Measurements from ENCODE around the gene ZGRF1.
"Not testable (repeated sequence)": the region's sequence is repeated elsewhere in the genome, so short reads cannot be mapped to it uniquely, and the experiment has no call there.

ZGRF1 gene

DNA sequence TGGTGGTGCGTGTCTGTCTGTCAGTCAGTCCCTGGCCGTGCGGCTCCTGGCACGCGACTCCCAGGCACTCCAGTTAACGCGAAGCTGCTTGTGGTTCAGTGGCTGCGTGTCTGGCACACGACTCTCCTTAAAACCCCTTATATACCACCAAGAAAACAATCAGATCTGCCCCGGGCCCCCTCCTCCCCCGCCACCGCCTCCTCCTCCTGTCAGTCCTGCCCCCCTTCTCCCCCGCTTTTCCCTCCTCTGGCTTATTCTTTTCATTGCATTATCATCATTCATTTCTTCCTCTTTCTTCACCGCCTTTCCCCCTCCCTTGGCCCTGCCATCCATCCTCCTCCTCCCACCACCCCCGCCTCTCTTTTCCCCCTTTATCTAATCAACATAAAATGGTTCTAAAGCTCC, 120.6 kb downstream of the ZGRF1 start, which contains the start of gene NEUROG2:
TSS of gene NEUROG2 (minus strand) at position 115 of the 405 bp plus-strand sequence. CDS start 705 bp downstream, outside the sequence.
- no peak for DNase-seq (ENCODE audit: low read depth in 2 of 3, low spot score in 2 of 3)

DNA sequence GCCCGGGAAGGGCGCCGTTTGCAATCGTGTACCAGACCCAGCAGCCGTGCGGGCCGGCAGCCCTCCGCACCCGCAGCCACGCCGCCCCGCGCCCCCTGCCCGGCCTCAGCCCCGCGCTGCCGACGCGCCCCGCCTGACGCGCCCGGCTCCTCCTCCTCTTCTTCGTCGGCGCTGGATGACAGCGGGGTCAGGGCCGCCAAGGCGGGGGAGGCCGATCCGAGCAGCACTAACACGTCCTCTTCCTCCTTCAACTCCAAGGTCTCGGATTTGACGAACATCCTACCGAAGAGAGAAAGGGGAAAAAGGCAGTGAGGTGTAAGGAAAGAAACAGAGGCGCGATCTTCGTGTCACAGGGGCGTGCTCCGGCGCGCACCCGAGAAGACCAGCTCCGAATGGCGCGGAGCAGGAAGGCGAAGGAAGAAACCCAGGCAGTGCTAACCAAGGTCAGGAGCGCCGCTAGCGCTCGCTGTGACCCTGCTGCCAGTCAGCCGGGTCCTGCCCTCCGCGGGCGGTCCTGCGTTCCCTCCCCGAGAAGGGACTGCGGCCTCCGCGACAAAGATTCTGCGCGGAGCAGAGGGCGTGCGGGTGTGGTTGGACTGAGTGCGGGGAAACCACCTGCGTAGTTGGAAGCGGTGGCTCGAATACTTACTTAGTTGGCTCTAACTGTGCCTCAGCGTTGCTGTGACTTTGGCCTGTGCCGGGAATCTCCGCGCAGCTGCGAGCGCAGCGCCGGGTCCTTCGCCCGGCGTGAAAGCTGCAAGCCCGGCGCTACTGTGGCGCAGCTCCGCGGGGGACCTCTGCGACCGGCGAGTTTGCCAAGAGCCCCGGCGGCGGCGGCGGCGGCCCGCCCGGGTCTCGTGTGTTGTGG, 121.3 kb downstream of the ZGRF1 start:
- peak in 1 of 3 experiments; percentile 12 for DNase-seq (ENCODE audit: low read depth in 2 of 3, low spot score in 2 of 3)

DNA sequence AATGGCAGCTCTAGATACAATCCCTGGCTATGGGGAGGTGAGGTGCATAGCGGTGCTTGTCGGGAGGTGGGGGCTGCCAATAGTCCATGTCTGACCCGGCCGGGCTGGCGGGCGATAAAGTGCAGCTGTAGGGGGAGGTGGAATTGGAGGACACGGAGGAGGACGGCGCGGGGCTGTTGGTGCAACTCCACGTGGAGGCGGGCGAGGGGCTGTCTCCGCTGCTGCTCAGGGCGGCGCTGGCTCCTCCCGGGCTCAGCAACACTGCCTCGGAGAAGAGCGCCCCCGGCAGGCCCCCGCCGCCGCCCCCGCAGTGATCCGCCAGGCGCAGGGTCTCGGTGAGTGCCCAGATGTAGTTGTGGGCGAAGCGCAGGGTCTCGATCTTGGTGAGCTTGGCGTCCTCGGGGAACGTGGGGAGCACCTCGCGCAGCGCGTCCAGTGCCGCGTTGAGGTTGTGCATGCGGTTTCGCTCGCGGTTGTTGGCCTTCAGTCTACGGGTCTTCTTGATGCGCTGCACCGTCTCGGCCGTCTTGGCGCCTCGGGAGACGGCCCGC, 122.0 kb downstream of the ZGRF1 start:
- DNase-seq (ENCODE audit: low read depth in 2 of 3, low spot score in 2 of 3), result peak in 1 of 3 experiments; percentile 3

DNA sequence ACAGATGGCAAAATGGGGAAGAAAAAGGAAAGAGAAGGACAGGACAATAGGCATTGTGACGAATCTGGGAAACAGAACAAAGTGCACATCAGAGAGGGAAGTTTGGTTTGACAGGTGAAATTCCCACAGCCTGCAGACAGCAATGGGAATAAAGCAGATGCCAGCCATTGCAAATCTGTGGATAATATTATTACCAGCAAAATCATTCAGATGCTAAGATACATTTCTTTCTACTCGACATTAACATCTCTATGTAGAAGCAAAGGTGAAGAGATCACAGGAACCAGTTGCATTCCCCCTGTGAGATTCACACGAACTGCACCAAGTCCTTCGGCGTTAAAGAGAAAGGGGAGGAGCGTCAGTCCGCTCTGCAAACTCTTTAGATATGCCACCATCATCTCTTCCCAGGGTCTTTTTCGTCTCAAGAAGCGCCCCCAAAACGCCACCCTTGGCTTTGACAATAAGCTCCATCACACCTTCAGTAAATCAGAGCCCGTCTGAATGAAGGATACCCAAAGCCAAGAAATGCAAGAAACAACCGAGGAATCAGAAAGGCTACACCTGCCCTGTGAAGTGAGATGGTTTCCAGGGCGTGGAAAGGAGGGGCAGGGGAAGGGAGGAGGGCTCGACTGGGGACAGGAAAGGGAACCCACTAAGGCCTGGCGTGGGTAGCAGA, 122.6 kb downstream of the ZGRF1 start:
- no peak for DNase-seq (ENCODE audit: low read depth in 2 of 3, low spot score in 2 of 3)

DNA sequence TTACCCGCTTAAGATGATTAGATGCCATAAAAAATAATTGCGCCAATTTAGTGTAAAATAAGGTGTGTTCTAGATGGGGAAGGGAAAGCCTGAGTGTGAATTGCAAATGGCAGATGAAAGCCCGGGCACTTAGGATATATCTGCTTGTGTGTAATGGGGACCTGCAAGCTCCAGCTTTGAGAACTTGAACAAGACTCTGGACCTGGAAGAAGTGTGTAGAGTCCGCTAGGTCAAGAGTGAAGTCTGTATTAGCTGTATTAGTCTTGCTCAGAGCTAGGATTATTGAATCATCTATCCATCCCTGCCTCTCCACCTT, 124.9 kb downstream of the ZGRF1 start:
- DNase-seq (ENCODE audit: low read depth in 2 of 3, low spot score in 2 of 3), result no peak

DNA sequence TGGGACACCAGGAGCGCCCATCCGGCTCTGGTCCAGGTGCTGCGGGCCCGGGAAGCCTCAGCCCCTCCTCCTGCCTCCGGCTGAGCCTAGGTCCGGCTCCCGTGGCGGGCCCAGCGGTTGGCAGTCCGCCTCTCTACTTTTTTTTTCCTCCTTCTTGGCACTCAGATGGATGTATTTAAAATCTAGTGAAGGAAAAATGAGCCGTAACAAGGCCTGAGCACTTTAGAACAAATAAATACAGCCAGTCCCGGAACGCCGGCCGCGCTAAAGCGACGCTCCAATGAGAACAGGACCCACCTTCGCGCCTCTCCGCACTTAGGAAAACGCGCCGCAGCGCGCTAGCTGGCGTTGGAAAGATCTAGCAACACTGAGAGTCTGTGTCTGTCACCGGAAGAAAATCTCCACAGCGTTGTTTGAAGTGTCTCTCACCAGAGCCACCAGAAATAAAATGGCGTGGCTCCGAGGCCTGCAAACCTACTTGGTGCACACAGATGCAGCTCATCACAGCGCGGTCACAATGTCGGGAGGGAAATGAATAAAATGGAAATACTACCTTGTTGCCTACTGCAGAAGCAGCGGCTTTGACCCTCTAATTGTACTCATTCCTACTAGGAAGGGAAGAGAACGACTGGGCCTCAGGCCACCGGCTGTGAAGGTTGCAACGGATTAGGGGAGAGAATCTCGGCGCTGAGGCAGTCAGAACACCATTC, 125.5 kb downstream of the ZGRF1 start:
- DNase-seq (ENCODE audit: low read depth in 2 of 3, low spot score in 2 of 3), result no peak

DNA sequence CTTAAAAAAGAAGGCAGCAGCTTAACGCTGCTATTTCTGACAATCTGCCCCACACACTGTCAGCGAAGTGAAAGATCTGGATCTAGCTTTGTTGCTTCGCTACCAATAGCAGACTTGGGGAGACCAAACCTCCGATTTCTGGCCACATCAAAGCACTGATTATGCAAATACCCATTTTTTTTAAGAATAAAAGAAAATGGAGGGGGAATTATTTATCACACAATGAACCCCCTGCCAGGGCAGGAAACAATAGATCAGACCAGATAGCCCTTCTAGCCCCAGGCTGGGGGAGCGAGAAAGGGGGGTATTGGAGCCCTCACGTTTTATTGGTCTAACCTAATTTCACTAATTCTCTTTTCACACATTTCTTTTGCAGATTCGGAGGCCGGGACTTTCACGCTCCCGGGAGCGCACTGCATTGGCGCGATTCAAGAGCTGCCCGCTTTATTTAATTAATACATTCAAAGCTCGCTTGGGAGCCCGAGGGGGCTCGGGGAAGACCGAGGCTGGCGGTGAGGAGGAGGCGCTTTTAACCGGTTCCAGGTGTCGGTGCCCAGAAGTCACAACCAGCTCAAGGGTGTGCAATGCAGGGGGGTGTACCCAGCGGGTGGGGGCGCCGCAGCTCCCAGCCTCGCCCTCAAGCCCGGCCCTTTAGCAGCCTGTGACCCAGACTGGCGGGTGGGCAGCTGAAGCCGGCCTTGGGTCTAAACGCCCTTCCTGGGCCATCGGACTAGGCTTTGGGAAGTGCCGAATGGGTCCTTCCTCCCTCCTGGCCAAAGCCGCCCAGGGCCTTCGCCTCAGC, 126.2 kb downstream of the ZGRF1 start:
- no peak for DNase-seq (ENCODE audit: low read depth in 2 of 3, low spot score in 2 of 3)

DNA sequence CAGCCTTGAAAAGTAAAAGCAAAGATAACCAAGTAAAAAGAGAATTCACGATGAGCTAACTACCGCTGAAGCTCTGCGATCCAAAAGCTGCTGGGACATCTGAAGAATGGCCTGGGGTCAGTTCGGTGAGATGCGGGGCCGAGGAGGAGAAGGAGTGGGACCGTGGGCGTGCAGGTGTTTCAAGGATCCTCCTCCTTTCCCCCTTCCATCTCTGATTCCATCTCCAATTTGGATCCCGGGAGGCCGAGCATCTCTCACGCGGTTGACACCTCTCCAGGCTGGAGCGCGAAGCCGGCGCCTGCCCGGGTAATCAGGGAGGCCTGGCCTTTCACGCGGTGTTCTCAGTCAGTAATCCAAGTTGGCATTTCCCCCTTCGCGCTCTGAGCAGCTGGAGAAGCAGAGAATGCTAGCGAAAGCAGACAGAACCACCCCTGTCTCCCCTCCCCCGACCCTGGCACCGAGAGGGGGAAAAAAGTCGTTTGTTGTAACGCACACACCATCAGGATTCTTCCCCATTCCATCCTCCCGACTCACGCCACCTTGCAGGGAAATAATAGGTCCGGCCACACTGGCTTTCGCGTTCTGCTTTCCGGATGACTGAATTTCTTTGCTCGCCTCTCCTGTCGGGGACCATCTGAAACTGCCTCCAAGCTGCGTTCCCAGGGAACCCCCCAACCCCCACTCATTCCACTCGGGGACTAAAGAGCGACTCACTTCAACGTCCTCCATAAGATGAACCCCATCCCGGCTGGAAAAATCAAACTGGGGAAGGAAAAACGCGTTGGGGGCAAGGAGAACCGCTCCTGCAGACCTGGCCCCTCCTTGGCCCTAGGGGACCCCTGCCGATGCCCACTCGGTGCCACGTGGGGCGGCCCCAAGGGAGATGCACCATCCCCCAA, 127.2 kb downstream of the ZGRF1 start:
- DNase-seq (ENCODE audit: low read depth in 2 of 3, low spot score in 2 of 3), result no peak

DNA sequence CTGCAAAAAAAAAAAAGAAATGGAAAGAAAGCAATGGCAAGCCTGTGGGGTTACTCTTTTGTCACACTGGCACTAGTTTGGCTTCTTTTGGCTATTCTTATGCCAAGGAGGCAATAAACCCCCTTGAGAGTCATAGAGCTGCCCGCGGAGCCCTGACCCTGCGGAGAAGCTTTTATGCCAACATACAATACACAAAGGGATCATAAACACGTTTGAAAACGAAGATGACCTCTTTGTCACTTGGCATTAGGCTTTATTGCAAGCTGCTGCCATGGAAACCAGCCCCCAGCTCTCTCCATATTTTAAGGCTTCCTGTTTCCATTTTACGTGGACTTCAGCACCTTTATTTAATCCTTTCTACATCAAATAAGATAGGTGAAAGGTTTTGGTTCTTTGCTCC, 128.4 kb downstream of the ZGRF1 start:
- no peak for DNase-seq (ENCODE audit: low read depth in 2 of 3, low spot score in 2 of 3)

DNA sequence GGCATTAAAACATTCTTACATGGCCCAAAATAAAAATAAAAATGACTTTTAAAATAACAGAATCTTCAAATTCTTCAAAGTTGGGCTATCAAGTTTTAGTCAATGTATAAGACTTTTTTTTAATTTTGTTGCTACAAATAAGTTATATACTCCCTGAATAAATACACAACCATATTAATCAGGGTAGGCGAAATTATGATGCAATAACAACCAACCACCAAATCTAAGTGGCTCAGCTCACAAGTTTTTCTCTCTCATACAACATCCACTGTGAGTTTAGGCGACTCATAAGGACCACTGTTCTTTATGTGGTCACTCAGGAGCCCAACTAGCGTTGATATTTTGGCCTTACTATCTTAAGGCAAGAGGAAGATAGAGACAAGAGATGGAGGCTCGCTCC, 131.9 kb downstream of the ZGRF1 start:
- no peak for DNase-seq (ENCODE audit: low read depth in 2 of 3, low spot score in 2 of 3)

DNA sequence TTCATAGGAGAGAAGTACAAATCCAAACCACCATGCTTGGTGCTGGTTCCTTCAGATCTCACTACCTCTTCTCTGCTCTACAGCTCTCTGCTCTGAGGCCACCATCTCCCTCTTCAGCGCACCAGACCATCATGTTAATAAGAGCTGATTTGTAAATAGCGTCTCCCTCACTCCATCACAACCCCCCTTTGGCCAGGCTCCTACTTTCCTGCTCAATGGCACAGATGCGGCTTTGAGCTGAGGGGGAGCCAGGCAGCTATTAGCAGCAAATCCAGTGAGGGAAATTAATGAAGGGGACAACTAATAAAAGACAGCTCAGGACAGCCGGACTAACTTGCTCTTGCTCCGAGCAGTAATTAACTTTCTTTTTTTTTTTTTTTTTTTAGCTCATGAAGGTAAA, 133.8 kb downstream of the ZGRF1 start:
- no peak for DNase-seq (ENCODE audit: low read depth in 2 of 3, low spot score in 2 of 3)

DNA sequence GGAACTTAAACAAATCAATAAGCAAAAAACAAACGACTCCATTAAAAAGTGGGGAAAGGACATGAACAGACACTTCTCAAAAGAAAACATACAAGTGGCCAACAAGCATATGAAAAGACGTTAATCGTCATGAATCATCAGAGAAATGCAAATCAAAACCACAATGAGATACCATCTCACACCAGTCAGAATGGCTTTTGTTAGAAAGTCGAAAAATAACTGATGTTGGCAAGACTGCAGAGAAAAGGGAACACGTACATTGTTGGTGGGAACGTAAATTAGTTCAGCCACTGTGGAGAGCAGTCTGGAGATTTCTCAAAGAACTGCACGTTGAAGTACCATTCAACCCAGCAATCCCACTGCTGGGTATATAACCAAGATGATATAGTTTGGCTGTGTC, 144.4 kb downstream of the ZGRF1 start:
- no peak for DNase-seq (ENCODE audit: low read depth in 2 of 3, low spot score in 2 of 3)

DNA sequence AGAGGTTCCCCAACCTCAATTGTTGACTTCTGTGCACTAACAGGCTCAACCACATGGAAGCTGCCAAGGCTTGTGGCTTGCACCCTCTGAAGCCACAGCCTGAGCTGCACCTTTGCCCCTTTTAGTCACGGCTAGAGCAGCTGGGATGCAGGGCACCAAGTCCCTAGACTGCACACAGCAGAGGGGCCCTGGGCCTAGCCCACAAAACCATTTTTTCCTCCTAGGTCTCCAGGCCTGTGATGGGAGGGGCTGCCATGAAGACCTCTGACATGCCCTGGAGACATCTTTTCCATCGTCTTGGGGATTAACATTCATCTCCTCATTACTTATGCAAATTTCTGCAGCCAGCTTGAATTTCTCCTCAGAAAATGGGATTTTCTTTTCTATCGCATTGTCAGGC, 145.9 kb downstream of the ZGRF1 start:
- not testable (repeated sequence) for DNase-seq (ENCODE audit: low read depth in 2 of 3, low spot score in 2 of 3)
